ENCODE results near the gene PKIB.

DNA sequence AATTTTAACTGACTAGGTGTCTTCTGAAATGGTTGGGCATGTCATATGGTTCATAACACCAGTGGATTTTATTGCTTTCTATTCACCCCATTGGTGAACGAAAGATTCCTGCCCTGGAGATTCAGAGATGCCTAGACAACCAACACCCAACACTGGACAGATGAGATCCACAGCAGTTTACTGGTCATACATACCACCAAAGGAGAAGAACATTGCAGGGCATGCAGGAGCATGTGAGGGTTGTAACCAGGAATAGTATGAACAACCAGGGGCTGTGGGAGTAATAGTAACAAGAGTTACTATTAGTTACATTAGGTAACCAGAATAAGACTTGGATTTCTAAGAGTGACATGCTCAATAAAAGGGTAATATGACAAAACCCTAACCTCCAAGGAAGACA lies 91.5 kb downstream of the PKIB start:
- TF ChIP-seq, protein P1, sequence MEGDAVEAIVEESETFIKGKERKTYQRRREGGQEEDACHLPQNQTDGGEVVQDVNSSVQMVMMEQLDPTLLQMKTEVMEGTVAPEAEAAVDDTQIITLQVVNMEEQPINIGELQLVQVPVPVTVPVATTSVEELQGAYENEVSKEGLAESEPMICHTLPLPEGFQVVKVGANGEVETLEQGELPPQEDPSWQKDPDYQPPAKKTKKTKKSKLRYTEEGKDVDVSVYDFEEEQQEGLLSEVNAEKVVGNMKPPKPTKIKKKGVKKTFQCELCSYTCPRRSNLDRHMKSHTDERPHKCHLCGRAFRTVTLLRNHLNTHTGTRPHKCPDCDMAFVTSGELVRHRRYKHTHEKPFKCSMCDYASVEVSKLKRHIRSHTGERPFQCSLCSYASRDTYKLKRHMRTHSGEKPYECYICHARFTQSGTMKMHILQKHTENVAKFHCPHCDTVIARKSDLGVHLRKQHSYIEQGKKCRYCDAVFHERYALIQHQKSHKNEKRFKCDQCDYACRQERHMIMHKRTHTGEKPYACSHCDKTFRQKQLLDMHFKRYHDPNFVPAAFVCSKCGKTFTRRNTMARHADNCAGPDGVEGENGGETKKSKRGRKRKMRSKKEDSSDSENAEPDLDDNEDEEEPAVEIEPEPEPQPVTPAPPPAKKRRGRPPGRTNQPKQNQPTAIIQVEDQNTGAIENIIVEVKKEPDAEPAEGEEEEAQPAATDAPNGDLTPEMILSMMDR (IDR thresholded peaks at IDR 0.05 in 2 of 3, conservative IDR thresholded peaks at IDR 0.05 in 1 of 3; ENCODE audit: control insufficient read depth in 2 of 3, extremely low read depth in 1 of 3, insufficient read depth in 1 of 3, low read depth in 3 of 3, low read length in 3 of 3): no peak
- TF ChIP-seq TCF12 (IDR thresholded peaks at IDR 0.05; ENCODE audit: low read depth, low read length) (no peak), CHD2 (IDR thresholded peaks at IDR 0.05; ENCODE audit: borderline replicate concordance, low read depth, low read length) (no peak), POLR2AphosphoS5 (IDR thresholded peaks at IDR 0.05; ENCODE audit: low read length) (no peak), CEBPB (IDR thresholded peaks at IDR 0.05; ENCODE audit: borderline replicate concordance in 1 of 2, low read depth in 2 of 2, low read length in 2 of 2) (no peak), YY1 (IDR thresholded peaks at IDR 0.05; ENCODE audit: low read depth, low read length) (no peak), EZH2 (IDR thresholded peaks at IDR 0.05; ENCODE audit: borderline replicate concordance, control insufficient read depth, low read depth, low read length) (no peak), RELA (IDR thresholded peaks at IDR 0.05; ENCODE audit: borderline replicate concordance, partially characterized antibody) (no peak), POLR2A (IDR thresholded peaks at IDR 0.05; ENCODE audit: low read depth, low read length) (no peak), GABPA (IDR thresholded peaks at IDR 0.05; ENCODE audit: low read depth) (no peak)
- TF ChIP-seq, protein P2, sequence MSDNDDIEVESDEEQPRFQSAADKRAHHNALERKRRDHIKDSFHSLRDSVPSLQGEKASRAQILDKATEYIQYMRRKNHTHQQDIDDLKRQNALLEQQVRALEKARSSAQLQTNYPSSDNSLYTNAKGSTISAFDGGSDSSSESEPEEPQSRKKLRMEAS (IDR thresholded peaks at IDR 0.05; ENCODE audit: low read depth, low read length): no peak
- TF ChIP-seq, protein P3, sequence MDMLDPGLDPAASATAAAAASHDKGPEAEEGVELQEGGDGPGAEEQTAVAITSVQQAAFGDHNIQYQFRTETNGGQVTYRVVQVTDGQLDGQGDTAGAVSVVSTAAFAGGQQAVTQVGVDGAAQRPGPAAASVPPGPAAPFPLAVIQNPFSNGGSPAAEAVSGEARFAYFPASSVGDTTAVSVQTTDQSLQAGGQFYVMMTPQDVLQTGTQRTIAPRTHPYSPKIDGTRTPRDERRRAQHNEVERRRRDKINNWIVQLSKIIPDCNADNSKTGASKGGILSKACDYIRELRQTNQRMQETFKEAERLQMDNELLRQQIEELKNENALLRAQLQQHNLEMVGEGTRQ (IDR thresholded peaks at IDR 0.05; ENCODE audit: borderline replicate concordance, low read depth, low read length): no peak
- TF ChIP-seq, protein P4, sequence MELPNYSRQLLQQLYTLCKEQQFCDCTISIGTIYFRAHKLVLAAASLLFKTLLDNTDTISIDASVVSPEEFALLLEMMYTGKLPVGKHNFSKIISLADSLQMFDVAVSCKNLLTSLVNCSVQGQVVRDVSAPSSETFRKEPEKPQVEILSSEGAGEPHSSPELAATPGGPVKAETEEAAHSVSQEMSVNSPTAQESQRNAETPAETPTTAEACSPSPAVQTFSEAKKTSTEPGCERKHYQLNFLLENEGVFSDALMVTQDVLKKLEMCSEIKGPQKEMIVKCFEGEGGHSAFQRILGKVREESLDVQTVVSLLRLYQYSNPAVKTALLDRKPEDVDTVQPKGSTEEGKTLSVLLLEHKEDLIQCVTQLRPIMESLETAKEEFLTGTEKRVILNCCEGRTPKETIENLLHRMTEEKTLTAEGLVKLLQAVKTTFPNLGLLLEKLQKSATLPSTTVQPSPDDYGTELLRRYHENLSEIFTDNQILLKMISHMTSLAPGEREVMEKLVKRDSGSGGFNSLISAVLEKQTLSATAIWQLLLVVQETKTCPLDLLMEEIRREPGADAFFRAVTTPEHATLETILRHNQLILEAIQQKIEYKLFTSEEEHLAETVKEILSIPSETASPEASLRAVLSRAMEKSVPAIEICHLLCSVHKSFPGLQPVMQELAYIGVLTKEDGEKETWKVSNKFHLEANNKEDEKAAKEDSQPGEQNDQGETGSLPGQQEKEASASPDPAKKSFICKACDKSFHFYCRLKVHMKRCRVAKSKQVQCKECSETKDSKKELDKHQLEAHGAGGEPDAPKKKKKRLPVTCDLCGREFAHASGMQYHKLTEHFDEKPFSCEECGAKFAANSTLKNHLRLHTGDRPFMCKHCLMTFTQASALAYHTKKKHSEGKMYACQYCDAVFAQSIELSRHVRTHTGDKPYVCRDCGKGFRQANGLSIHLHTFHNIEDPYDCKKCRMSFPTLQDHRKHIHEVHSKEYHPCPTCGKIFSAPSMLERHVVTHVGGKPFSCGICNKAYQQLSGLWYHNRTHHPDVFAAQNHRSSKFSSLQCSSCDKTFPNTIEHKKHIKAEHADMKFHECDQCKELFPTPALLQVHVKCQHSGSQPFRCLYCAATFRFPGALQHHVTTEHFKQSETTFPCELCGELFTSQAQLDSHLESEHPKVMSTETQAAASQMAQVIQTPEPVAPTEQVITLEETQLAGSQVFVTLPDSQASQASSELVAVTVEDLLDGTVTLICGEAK (IDR thresholded peaks at IDR 0.05; ENCODE audit: borderline replicate concordance): no peak

All from GM12878 (cell line).